ENCODE measurements around the gene CCSER1.

DNA sequence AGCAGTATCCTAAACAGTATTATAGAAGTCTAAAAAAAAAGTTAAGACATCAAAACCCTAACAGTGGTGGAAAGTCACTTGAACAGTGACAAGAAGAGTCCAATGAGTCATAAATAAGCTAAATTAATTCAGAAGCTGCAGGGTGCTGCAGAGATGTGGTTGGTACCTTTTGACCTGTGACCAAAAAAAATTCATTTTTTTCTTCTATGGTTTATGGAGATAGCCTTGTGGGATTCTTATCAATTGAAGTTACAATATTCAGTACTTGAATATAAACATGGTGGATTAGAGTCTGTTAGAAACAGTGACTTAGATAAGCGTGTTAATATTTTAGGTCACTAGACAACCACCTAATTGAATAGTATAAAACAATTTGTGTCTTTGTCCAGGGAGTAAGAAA lies 35.4 kb downstream of the CCSER1 start:
- TF ChIP-seq EZH2 (IDR thresholded peaks at IDR 0.05): no peak
- no peak for TF ChIP-seq POLR2AphosphoS5 (IDR thresholded peaks at IDR 0.05; ENCODE audit: borderline replicate concordance, low read depth, low read length)

Measured in SK-N-MC (cell line).